GM19438 (cell line): ENCODE measurements around the gene NPHP4.

Experiments used
- ATAC-seq: cut with Tn5 transposase; IDR thresholded peaks from one replicate; pipeline ENCODE4 v1.9.1; 2021; ENCODE audit warnings: low read depth; ENCODE audit not compliant: unreplicated experiment

The NPHP4 gene

DNA sequence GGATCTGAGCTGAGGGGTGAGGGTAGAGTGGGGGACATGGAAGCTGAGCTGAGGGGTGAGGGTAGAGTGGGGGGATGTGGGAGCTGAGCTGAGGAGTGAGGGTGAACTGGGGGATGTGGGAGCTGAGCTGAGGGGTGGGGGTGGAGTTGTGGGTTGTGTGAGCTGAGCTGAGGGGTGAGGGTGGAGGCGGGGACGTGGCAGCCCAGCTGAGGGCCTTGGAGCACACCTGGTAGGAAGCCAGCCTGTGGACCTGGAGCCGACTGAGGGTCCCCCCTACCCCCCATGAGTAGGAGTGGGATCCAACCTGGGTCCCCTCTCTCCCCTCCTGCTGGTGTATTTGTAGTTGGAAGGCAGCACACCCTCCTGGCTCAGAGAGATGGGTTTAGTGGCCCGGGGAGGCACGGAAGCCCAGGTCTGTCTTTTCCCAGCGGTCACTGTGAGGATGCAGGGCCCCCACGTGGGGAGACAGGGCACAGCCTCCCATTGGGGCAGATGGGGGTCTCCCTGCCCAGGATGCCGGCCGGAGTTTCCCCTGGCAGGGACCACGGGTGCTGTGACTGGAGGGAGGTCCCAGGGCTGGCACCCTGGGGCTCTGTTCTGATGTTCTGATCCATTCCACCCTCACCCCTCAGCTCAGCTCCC, 13.2 kb upstream of the NPHP4 start:
- no peak for ATAC-seq

- ATAC-seq, result no peak
These were observed 12.3 kb upstream of the NPHP4 start for GRCh38 chr1:6004412-6005123.

GRCh38 chr1:6003568-6004411, 11.6 kb upstream of the NPHP4 start:
- ATAC-seq, result no peak

- ATAC-seq, result no peak
These were observed 10.7 kb upstream of the NPHP4 start for GRCh38 chr1:6002714-6003501.

DNA sequence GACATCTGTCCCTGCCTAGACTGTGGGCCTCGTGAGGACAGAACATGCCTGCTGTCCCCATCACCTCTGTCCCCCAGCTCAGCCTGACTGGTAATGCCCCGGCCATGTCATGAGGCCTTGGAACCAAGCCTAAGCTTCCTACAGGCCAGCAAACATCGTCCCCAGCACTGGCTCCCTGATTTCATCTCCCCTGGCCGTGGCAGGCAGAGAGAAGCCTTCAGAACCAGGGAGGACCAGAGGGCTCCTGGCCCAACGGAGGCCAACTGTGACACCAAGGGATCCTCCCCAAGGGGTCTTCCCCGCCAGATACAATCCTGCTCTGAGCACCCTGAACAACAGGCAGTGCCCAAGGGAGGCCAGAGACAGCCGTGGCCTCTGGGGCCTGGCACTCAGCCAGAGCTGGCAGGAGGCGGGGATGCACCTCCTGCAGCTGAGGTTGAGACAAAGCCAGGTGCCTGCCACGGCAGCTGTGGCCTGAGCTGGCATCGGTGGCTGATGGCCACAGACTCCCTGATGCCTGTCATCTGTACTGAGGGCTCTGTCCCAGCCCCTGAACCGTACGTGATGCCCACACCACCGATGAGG, 9.9 kb upstream of the NPHP4 start:
- no peak for ATAC-seq

DNA sequence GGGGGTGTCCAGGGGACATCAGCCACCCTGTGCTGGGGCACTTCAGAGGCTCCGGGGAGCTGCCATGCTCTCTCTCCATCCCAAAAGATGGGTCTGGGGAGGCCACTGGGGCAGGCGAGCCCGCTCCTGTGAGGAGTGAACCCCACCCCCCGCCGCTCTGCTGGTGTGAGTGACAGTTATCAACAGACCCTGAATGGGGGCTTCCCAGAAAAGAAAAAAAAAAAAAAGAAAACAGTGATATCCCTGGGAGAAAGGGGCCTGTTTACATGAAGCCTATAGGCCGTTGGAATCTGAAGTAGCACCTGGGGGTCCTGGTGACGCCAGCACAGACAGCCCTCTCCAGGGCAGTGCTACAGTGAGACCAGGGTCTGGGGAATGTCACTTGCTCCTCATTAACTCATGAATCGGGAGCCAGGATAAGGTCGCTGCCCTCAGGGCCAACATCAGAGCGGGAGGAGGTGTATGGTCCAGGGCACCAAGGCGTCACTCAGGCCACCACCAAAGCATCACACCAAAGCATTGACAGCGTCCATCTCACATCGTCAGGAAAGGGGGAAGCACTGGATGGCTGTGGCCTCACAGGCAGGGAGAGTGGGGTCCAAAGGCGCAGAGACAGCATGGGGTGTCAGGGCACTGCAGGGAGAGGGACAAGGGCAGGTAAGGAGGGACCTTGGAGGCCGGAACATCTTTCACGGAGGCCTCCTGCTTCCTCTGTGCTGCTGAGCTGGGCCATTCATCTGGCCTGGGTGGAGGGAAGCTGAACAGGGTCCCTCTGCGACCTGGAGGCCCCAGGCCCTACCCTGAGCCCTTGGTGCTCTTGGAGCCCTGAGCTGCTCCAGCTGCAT, 8.4 kb upstream of the NPHP4 start:
- no peak for ATAC-seq

- no peak for ATAC-seq
These were observed 7.7 kb upstream of the NPHP4 start for GRCh38 chr1:5999711-6000443.

DNA sequence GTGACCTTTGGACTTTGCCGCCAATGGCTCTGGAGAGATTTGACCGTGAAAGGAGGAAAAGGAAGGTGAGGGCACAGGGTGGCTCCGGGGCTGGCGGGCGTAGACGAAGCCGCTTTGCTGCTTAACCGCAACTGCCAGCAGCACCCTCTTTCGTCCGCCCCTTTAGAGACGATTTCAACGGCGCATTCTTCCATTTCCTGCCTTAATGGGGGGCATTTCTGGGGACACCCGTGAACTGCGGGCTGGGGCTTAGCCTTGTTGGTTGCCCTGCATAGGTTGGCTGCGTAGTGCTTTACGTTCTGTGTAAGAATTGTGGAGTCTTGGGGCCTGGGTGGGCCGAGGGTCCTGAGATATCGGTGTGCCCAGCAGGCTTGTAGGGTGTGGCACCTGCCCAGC, 6.7 kb upstream of the NPHP4 start:
- no peak for ATAC-seq

- ATAC-seq, result no peak
These were observed 6.1 kb upstream of the NPHP4 start for GRCh38 chr1:5998051-5998905.

GRCh38 chr1:5997316-5997715, 5.1 kb upstream of the NPHP4 start:
- ATAC-seq, result no peak

DNA sequence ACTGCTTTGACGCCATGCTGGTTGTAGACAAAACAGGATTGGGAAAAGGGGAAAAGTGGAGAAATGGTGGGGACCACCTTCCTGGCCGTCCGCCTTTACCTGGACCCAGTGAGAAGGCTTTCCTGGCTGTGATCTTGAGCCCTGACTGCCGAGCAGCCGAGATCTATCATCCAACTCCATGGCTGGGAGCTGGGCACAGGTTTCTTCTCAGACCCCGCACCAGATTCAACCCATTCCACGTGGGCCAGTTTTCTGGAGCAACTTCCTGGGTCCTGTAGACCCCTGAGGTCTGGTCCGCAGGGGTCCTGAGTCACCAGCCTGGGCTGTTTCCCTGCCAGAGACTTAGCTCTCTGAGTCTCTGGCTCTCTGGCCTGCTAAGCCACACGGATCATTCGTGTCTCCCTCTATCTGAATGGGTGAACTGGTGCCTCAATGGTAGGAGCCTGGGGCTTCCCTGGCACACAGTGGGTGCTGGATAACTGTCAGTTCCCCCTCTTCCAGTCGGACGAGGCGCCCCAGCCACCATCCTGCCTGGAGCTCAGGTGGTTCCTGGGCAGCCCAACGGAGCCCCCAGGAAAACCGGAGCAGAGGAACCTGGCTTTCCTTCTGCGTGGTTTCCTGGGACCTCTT, 4.5 kb upstream of the NPHP4 start:
- no peak for ATAC-seq

DNA sequence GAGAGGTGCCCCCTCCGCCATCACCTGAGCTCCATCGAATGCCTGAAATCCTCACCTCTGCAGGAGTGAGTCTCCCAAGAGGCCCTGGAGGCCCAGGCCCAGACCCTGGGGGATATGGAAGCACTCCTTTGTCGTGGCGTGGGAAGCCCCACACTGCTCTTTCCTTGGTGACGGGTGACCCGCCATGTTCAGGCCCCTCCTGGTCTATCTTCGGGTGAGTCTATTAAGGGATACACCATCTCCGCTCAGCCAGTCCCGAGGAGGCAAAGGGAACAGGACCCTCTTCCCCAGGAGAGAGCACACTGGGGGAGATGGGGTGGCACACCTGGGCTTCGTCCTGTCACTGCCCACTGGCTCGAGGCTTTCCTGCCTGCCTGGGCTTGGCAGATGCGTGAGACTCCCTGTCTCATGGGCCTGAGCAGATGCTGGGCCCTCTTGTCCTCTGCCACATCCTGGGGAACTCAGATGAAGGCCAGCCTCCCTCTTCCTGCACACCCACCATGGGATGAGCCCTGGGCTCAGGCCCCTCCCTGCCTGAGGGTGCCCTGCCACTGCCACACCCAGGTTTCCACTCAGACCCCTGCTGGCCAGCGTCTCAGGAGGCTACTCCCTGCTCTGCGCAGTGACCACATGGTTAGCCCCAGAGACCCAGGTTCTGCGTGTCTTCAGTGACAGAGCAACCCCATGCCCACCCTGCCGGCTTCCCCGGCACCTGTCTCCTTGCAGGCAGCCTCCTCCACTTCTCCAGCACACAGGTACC, 3.8 kb upstream of the NPHP4 start:
- ATAC-seq, result no peak

DNA sequence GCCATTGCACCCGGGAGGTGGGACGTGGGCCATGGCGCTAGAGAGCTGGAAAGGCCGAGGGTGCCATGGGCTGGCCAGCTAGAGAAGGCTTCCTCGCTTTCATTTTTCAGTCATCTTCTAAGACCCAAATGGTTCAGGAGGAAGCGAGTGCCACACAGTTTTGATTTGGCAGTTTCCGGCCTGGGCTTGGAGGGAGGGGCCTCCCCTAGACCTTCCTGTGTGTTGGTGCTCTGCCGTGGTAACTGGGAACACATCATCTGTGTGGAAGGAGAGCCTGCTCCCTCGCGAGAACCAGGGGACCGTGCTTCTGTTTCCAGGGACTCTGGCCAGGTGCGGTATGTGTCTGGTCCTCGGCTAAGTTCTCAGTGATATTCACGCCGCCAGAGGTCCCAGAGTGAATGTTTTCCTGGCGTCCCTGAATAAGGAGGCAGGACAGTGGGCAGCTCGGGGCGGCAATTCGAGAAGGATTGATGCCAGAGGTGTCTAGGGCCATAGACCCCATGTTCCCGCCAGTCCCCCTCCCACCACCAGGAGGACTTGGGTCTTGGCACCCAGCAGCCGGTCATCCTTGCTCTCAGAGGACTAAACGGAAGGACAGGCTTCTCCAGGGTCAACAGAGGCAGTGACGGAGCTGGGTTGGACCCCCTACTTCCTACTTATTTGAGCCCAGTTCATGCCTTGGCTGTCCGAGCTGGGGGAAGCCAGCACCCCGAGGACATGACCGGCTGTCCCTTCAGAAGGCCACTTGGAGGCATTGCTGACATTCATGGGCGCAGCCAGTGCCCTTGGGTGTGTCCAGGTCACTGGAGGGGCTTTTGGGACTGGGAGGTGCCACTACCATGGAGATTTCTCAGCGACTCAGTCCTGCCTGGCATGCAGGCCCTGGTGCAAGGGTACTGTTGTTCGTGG, 2.7 kb upstream of the NPHP4 start:
- ATAC-seq, result no peak

DNA sequence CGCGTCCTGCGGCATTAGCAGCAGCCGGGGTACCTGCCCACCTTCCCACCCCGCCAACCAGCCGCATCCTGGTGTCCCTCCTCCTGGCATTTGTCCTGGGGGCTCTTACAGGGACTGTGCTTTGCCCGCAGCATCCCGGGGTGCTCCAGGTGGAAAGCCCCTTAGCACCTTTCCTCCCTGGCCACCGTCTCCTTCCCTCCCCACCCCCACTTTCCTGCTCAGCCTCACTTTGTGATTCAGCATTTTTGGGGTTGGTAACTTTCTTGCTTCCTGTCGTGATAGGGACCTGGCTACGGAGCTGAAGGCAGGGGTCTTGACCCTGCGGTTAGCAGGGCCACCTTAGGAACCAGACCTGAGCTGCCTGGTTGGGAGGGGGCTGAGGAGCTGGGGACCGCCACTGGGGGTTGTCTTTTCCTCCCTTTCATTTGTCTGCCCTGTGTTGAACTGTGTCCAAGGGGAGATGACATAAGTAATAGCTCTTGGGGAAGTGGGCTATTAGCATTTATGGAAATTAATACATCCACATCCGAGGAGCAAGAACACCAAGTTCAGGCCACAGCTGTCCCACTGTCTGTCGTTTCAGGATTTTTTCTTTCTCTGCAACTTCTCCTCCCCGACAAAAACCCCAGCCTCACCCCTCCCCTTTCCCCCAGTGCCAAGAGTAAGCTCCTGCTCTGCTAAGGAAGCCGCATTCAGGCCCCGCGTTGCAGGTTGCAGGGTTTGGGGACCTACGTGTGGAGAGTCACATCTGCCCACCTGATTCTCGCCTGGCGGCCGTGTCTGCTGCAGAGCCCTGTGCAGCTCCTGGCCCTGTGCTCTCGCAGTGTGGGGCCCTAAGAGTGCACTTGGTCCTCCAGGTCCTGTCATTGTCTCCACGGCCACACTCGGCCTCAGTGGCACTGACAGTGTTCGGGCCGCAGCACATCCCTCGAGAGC, 1.6 kb upstream of the NPHP4 start:
- ATAC-seq, result no peak
